ENCODE measurements around the gene STIL.

- TF ChIP-seq GATA2 (IDR thresholded peaks at IDR 0.05; ENCODE audit: low read depth, low read length) (no peak), GATA3 (IDR thresholded peaks at IDR 0.05; ENCODE audit: low read depth, low read length) (no peak)
These were observed at the start of gene STIL for GRCh38 chr1:47313915-47314664.
